ENCODE results near the gene CIRBP. TPM values are rescaled to one million over a fixed set of nuclear protein-coding genes. Genes with fewer than 3 reads are reported as not detected.

The CIRBP gene
- total RNA-seq, 1 donor from 2014 or later, result 352 TPM

DNA sequence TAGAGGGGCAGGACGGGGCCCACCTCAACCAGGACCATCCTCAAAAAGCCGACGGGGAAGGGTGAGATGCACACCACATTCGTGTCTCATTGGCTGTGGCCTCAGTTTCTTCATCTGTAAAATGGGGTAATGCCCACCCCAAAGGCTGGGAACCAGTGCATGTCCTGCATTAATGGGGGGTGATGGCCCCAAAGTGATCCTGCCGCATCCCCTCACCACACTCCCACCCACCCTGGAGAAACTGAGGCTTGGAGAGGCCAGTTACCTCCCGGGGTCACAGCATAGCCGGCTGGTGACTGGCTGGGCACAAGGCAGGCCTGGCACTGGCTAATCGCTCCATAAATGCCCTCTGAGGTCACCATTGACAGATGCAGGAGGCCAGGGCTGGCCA lies 21.4 kb upstream of the CIRBP start:
- intact Hi-C loops (cut with DNase I), result no loop called here
- Histone ChIP-seq H3K4me3 (peak overlapping the region; percentile 77), H3K4me1 (peaks cover 56% of the 10 kb centered on the region)

DNA sequence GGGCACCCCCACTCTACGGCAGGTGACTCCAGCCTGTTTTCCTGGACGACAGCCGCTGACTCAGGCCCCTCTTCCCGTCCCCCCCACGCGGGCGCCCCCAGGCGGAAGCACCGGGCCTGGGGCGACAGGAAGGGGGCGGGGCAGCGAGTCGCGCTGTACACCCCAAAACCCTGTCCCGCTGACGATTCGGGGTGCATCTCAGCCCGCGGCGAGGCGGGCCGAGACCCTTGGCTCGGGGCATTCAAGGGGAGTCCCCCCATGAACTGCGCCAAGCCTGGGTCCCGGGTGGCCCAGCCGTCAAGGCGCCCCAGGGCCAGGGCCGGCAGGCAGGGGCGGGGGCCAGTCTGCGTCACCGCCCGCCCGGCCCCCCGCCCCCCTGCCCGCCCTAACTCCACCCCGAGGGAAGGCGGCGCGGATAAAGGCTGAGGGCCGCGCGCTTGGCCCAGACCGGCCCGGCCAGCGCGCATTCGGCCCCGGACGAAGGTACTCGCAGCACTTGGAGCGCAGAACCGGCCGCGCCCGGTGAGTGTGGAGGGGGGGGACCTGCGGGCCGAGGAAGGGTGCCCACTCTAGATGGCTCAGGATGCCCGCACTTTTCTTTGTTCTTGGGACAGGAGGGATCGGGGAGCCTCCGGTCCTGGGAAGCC lies 20.9 kb upstream of the CIRBP start, which contains the start of gene MIDN:
Gene MIDN (plus strand): TSS at position 445 of the 647 bp plus-strand sequence. CDS start 1,714 bp downstream, outside the sequence.
- DNase-seq, result peak; percentile 92
- intact Hi-C loops (cut with DNase I), result no loop called here

More for the DNA sequence above, 21.4 kb upstream of the CIRBP start:
- ATAC-seq, result no peak
- Histone ChIP-seq H3K9me3 (no peaks in the 10 kb centered on the region), H3K27me3 (ENCODE audit: low read depth) (no peaks in the 10 kb centered on the region), H3K27ac (peak overlapping the region; percentile 98), H3K36me3 (peaks cover 12% of the 10 kb centered on the region)
- peak; percentile 79 for DNase-seq
- no peak for TF ChIP-seq CTCF (IDR thresholded peaks at IDR 0.05)

DNA sequence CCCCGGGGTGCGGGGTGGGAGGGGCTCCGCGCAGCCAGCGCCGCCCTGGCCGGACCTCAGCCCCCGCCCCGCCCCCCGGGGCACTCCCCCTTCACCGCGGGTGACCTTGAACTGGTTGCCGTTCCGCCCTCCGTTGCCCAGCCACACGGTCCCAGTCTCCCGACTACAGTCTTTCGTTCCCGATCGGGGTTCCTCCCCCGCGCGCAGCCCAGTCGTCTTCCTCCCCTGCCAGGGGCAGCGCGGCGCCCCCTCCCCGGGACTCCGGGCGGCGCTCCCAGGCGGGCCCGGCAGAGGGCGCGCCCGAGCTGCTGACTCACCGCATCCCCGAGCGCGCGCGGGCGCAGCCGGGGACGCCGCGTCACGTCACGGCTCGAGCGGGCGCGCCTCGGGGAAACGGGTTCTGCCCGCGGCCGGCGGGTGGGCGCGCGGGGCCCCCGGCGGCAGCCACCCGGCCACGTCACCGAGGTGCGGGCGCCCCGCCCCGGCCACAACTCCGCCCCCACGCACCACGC lies 20.3 kb upstream of the CIRBP start:
- Histone ChIP-seq H3K4me3 (peak overlapping the region; percentile 77), H3K9me3 (no peaks in the 10 kb centered on the region), H3K27me3 (ENCODE audit: low read depth) (no peaks in the 10 kb centered on the region), H3K4me1 (peaks cover 51% of the 10 kb centered on the region), H3K27ac (peak overlapping the region; percentile 98), H3K36me3 (peaks cover 17% of the 10 kb centered on the region)
- DNase-seq (peak; percentile 87), ATAC-seq (peak; percentile 23 to 31)
- intact Hi-C loops (cut with DNase I), result no loop called here
- TF ChIP-seq CTCF (IDR thresholded peaks at IDR 0.05), result peak; percentile 75

More for the DNA sequence above, 20.9 kb upstream of the CIRBP start, which contains the start of gene MIDN:
- no peaks in the 10 kb centered on the region for H3K9me3 ChIP-seq
- H3K4me1 ChIP-seq, result peaks cover 51% of the 10 kb centered on the region
- H3K4me3 ChIP-seq, result peak within 1 kb of the TSS; percentile 77
- TF ChIP-seq CTCF (IDR thresholded peaks at IDR 0.05), result peak; percentile 46
- peak; percentile 52 to 55 for ATAC-seq
- H3K27me3 ChIP-seq (ENCODE audit: low read depth), result no peaks in the 10 kb centered on the region
- peak within 1 kb of the TSS; percentile 98 for H3K27ac ChIP-seq
- H3K36me3 ChIP-seq, result peaks cover 12% of the 10 kb centered on the region

- Histone ChIP-seq H3K27ac (peak overlapping the region; percentile 98), H3K4me1 (peaks cover 51% of the 10 kb centered on the region), H3K36me3 (peaks cover 19% of the 10 kb centered on the region), H3K4me3 (peak overlapping the region; percentile 77), H3K27me3 (ENCODE audit: low read depth) (no peaks in the 10 kb centered on the region), H3K9me3 (no peaks in the 10 kb centered on the region)
- ATAC-seq (peak; percentile 35 to 62), DNase-seq (peak; percentile 97)
- intact Hi-C loops (cut with DNase I), result no loop called here
- TF ChIP-seq CTCF (IDR thresholded peaks at IDR 0.05), result no peak
Measured at GRCh38 chr19:1249298-1249989, 19.7 kb upstream of the CIRBP start.

- Histone ChIP-seq H3K4me3 (peak overlapping the region; percentile 77), H3K27ac (peak overlapping the region; percentile 98), H3K4me1 (peaks cover 51% of the 10 kb centered on the region), H3K9me3 (no peaks in the 10 kb centered on the region), H3K27me3 (ENCODE audit: low read depth) (no peaks in the 10 kb centered on the region), H3K36me3 (peaks cover 25% of the 10 kb centered on the region)
- ATAC-seq (no peak), DNase-seq (no peak)
- intact Hi-C loops (cut with DNase I), result no loop called here
- no peak for TF ChIP-seq CTCF (IDR thresholded peaks at IDR 0.05)
Measured at GRCh38 chr19:1249990-1250436, 19.1 kb upstream of the CIRBP start.

All from lower lobe of right lung (tissue), 2 donors.